Endothelial cell of umbilical vein (primary cell): ENCODE measurements around the gene SPINT1.

Experiments used
- EZH2 ChIP-seq: IDR thresholded peaks from 2 replicates; pipeline ENCODE4 v1.6.1; 2012; ENCODE audit warnings: borderline replicate concordance, low read depth, mild to moderate bottlenecking, moderate library complexity, low read length, inconsistent platforms; ENCODE audit not compliant: severe bottlenecking
- MYC ChIP-seq: IDR thresholded peaks from one replicate; pipeline ENCODE4 v1.6.1; 2011; ENCODE audit warnings: mild to moderate bottlenecking, low read depth, low read length
- POLR2A ChIP-seq: IDR thresholded peaks from 2 replicates; pipeline ENCODE4 v1.6.1; 2012; ENCODE audit warnings: low read depth, mild to moderate bottlenecking, control low read depth, low read length
- POLR2AphosphoS5 ChIP-seq: IDR thresholded peaks from 2 replicates; pipeline ENCODE4 v1.6.1; 2012; ENCODE audit warnings: low read depth, mild to moderate bottlenecking, control low read depth, low read length, moderate library complexity; ENCODE audit not compliant: insufficient read depth
- TF ChIP-seq, protein P1 (sequence below), 2 donors: IDR thresholded peaks; 1 replicate in 1 of 2; 2 replicates in 1 of 2; pipeline ENCODE4 v1.5.1; 2011; ENCODE audit warnings: low read length in 2 of 2, mild to moderate bottlenecking in 2 of 2, moderate library complexity in 2 of 2, control low read depth in 1 of 2, inconsistent platforms in 1 of 2, low read depth in 1 of 2; ENCODE audit not compliant: insufficient read depth in 1 of 2; ENCODE audit errors: extremely low read depth in 1 of 2
- TF ChIP-seq, protein P2 (sequence below): IDR thresholded peaks from 2 replicates; pipeline ENCODE4 v1.6.1; 2011; ENCODE audit not compliant: insufficient read depth, insufficient read length

DNA sequence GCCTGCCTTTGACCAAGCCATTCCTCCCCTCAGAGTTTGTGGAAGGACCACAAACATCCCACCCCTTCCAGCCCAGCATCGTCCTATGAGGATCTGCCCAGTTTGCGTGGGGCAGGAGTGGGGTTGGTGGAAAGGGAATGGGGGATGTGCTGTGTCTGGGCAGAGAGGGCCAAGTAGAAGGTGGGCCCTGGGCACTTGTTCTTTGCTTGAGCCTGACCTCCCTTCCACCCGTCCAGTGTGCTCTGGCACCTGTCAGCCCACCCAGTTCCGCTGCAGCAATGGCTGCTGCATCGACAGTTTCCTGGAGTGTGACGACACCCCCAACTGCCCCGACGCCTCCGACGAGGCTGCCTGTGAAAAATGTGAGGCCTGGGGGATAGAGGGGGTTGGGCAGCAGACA lies 10.3 kb downstream of the SPINT1 start:
- TF ChIP-seq, protein P1, sequence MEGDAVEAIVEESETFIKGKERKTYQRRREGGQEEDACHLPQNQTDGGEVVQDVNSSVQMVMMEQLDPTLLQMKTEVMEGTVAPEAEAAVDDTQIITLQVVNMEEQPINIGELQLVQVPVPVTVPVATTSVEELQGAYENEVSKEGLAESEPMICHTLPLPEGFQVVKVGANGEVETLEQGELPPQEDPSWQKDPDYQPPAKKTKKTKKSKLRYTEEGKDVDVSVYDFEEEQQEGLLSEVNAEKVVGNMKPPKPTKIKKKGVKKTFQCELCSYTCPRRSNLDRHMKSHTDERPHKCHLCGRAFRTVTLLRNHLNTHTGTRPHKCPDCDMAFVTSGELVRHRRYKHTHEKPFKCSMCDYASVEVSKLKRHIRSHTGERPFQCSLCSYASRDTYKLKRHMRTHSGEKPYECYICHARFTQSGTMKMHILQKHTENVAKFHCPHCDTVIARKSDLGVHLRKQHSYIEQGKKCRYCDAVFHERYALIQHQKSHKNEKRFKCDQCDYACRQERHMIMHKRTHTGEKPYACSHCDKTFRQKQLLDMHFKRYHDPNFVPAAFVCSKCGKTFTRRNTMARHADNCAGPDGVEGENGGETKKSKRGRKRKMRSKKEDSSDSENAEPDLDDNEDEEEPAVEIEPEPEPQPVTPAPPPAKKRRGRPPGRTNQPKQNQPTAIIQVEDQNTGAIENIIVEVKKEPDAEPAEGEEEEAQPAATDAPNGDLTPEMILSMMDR (IDR thresholded peaks at IDR 0.05; ENCODE audit: extremely low read depth in 1 of 2, insufficient read depth in 1 of 2, low read depth in 1 of 2, low read length in 2 of 2), result no peak
- TF ChIP-seq MYC (no peak), POLR2AphosphoS5 (no peak), EZH2 (no peak), POLR2A (no peak)
- TF ChIP-seq, protein P2, sequence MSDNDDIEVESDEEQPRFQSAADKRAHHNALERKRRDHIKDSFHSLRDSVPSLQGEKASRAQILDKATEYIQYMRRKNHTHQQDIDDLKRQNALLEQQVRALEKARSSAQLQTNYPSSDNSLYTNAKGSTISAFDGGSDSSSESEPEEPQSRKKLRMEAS, result no peak
